Astrocyte (in vitro differentiated cells and primary cell): Measurements from ENCODE around the gene PLCB4. TPM values are rescaled to one million over a fixed set of nuclear protein-coding genes. Genes with fewer than 3 reads are reported as not detected.

ENCODE experiments used
- DNase-seq: peaks from one replicate; pipeline ENCODE4 v3.0.0-alpha.2; 2010; ENCODE audit warnings: low read depth
- FAIRE-seq: peaks from 2 replicates; lab custom pipeline; 2011; peaks lifted over from hg19 to GRCh38; lab: Jason Lieb, UNC
- H2AFZ ChIP-seq: 2 replicates; pipeline ENCODE4 v1.6.0; 2012; ENCODE audit warnings: low read depth, low read length, inconsistent platforms
- H3K27ac ChIP-seq: 2 replicates; pipeline ENCODE4 v1.5.1; 2011; ENCODE audit warnings: low read depth, low read length, inconsistent platforms
- H3K27me3 ChIP-seq: 2 replicates; pipeline ENCODE4 v1.6.0; 2011; ENCODE audit warnings: low read length, inconsistent platforms; ENCODE audit not compliant: insufficient read depth
- H3K36me3 ChIP-seq: 2 replicates; pipeline ENCODE4 v1.5.1; 2011; ENCODE audit warnings: low read length, inconsistent platforms; ENCODE audit not compliant: insufficient read depth
- H3K4me1 ChIP-seq: 2 replicates; pipeline ENCODE4 v1.5.1; 2011; ENCODE audit warnings: low read length, inconsistent platforms; ENCODE audit not compliant: insufficient read depth
- H3K4me2 ChIP-seq: 2 replicates; pipeline ENCODE4 v1.6.0; 2012; ENCODE audit warnings: low read length, inconsistent platforms
- H3K4me3 ChIP-seq: 2 replicates; pipeline ENCODE4 v1.5.1; 2011; ENCODE audit warnings: low read depth, mild to moderate bottlenecking, low read length, inconsistent platforms; ENCODE audit not compliant: insufficient read depth
- H3K79me2 ChIP-seq: 2 replicates; pipeline ENCODE4 v1.6.0; 2012; ENCODE audit warnings: mild to moderate bottlenecking, low read length, inconsistent platforms; ENCODE audit not compliant: insufficient read depth
- H3K9ac ChIP-seq: 2 replicates; pipeline ENCODE4 v1.6.0; 2012; ENCODE audit warnings: mild to moderate bottlenecking, low read length, inconsistent platforms
- H3K9me3 ChIP-seq: 2 replicates; pipeline ENCODE4 v1.5.1; 2012; ENCODE audit warnings: low read depth, mild to moderate bottlenecking, low read length, inconsistent platforms; ENCODE audit not compliant: insufficient read depth
- H4K20me1 ChIP-seq: 2 replicates; pipeline ENCODE4 v1.6.0; 2012; ENCODE audit warnings: low read length, inconsistent platforms; ENCODE audit not compliant: insufficient read depth
- H3K27ac Mint-ChIP-seq: one replicate; pipeline ENCODE4 v1.8.0; 2021; ENCODE audit warnings: mild to moderate bottlenecking, mixed read lengths; ENCODE audit not compliant: unreplicated experiment
- H3K27me3 Mint-ChIP-seq: one replicate; pipeline ENCODE4 v1.8.0; 2021; ENCODE audit warnings: low read depth, mixed read lengths; ENCODE audit not compliant: unreplicated experiment
- H3K36me3 Mint-ChIP-seq: one replicate; pipeline ENCODE4 v1.8.0; 2021; ENCODE audit warnings: low read depth, mixed read lengths; ENCODE audit not compliant: unreplicated experiment
- H3K4me1 Mint-ChIP-seq: one replicate; pipeline ENCODE4 v1.8.0; 2021; ENCODE audit warnings: low read depth, mixed read lengths; ENCODE audit not compliant: unreplicated experiment
- H3K4me3 Mint-ChIP-seq: one replicate; pipeline ENCODE4 v1.8.0; 2021; ENCODE audit warnings: mild to moderate bottlenecking, moderate library complexity, mixed read lengths; ENCODE audit not compliant: unreplicated experiment
- H3K9me3 Mint-ChIP-seq: one replicate; pipeline ENCODE4 v1.8.0; 2021; ENCODE audit warnings: mild to moderate bottlenecking, mixed read lengths; ENCODE audit not compliant: unreplicated experiment
- EZH2 ChIP-seq: IDR thresholded peaks from 2 replicates; pipeline ENCODE4 v1.6.1; 2012; ENCODE audit warnings: mild to moderate bottlenecking, low read length, inconsistent platforms; ENCODE audit not compliant: insufficient read depth
- total RNA-seq: library from RNA; stranded (reverse); gene quantifications from 2 replicates; pipeline ENCODE4 v1.2.1, GENCODE V29; 2021
- TF ChIP-seq, protein P1 (sequence below): IDR thresholded peaks from 2 replicates; pipeline ENCODE4 v1.5.1; 2011; ENCODE audit warnings: low read depth, mild to moderate bottlenecking, inconsistent platforms, low read length, moderate library complexity; ENCODE audit not compliant: insufficient read depth

PLCB4 gene
- total RNA-seq, 1 donor from 2014 or later: 58.2 TPM

GRCh38 chr20:9100691-9101090, 31.8 kb downstream of the PLCB4 start:
- H3K4me1 ChIP-seq: no peaks in the 10 kb centered on the region
- H3K27ac ChIP-seq: no peak overlapping the region
- FAIRE-seq (no peak), DNase-seq (no peak)
- no peak overlapping the region for H2AFZ ChIP-seq
- H3K4me3 ChIP-seq: no peak overlapping the region
- H3K79me2 ChIP-seq: no peaks in the 10 kb centered on the region
- no peak overlapping the region for H3K9ac ChIP-seq
- no peaks in the 10 kb centered on the region for H3K9me3 ChIP-seq
- no peak for TF ChIP-seq EZH2
- TF ChIP-seq, protein P1, sequence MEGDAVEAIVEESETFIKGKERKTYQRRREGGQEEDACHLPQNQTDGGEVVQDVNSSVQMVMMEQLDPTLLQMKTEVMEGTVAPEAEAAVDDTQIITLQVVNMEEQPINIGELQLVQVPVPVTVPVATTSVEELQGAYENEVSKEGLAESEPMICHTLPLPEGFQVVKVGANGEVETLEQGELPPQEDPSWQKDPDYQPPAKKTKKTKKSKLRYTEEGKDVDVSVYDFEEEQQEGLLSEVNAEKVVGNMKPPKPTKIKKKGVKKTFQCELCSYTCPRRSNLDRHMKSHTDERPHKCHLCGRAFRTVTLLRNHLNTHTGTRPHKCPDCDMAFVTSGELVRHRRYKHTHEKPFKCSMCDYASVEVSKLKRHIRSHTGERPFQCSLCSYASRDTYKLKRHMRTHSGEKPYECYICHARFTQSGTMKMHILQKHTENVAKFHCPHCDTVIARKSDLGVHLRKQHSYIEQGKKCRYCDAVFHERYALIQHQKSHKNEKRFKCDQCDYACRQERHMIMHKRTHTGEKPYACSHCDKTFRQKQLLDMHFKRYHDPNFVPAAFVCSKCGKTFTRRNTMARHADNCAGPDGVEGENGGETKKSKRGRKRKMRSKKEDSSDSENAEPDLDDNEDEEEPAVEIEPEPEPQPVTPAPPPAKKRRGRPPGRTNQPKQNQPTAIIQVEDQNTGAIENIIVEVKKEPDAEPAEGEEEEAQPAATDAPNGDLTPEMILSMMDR: no peak
- H3K27ac Mint-ChIP-seq: no peak overlapping the region
- H3K36me3 Mint-ChIP-seq: peaks cover 7% of the 10 kb centered on the region
- H3K4me2 ChIP-seq: no peak overlapping the region
- no peaks in the 10 kb centered on the region for H3K27me3 Mint-ChIP-seq
- no peaks in the 10 kb centered on the region for H4K20me1 ChIP-seq
- no peak overlapping the region for H3K4me3 Mint-ChIP-seq
- H3K9me3 Mint-ChIP-seq: no peaks in the 10 kb centered on the region
- no peaks in the 10 kb centered on the region for H3K36me3 ChIP-seq
- H3K27me3 ChIP-seq: no peaks in the 10 kb centered on the region
- H3K4me1 Mint-ChIP-seq: peaks cover 9% of the 10 kb centered on the region

GRCh38 chr20:9102456-9102855, 33.6 kb downstream of the PLCB4 start:
- peaks cover 7% of the 10 kb centered on the region for H3K36me3 Mint-ChIP-seq
- Histone ChIP-seq H3K4me3 (no peak overlapping the region), H4K20me1 (no peaks in the 10 kb centered on the region), H3K9ac (no peak overlapping the region), H3K4me1 (no peaks in the 10 kb centered on the region), H3K36me3 (no peaks in the 10 kb centered on the region), H3K79me2 (no peaks in the 10 kb centered on the region), H3K9me3 (no peaks in the 10 kb centered on the region), H3K4me2 (no peak overlapping the region), H3K27ac (no peak overlapping the region), H3K27me3 (no peaks in the 10 kb centered on the region), H2AFZ (no peak overlapping the region)
- no peak for TF ChIP-seq EZH2
- TF ChIP-seq, protein P1: no peak
- no peaks in the 10 kb centered on the region for H3K27me3 Mint-ChIP-seq
- DNase-seq (no peak), FAIRE-seq (no peak)
- H3K4me3 Mint-ChIP-seq: no peak overlapping the region
- no peak overlapping the region for H3K27ac Mint-ChIP-seq
- peaks cover 2% of the 10 kb centered on the region for H3K4me1 Mint-ChIP-seq
- H3K9me3 Mint-ChIP-seq: no peaks in the 10 kb centered on the region

GRCh38 chr20:9103955-9104354, 35.1 kb downstream of the PLCB4 start:
- H3K36me3 ChIP-seq: no peaks in the 10 kb centered on the region
- no peak overlapping the region for H3K9ac ChIP-seq
- TF ChIP-seq EZH2: no peak
- no peak overlapping the region for H3K27ac ChIP-seq
- DNase-seq: no peak
- Mint-ChIP-seq H3K4me3 (no peak overlapping the region), H3K27me3 (no peaks in the 10 kb centered on the region), H3K36me3 (peaks cover 7% of the 10 kb centered on the region), H3K27ac (no peak overlapping the region), H3K4me1 (no peaks in the 10 kb centered on the region), H3K9me3 (no peaks in the 10 kb centered on the region)
- no peaks in the 10 kb centered on the region for H3K79me2 ChIP-seq
- FAIRE-seq: no peak
- no peak overlapping the region for H3K4me2 ChIP-seq
- H3K9me3 ChIP-seq: no peaks in the 10 kb centered on the region
- H4K20me1 ChIP-seq: no peaks in the 10 kb centered on the region
- no peak overlapping the region for H2AFZ ChIP-seq
- no peaks in the 10 kb centered on the region for H3K4me1 ChIP-seq
- H3K4me3 ChIP-seq: no peak overlapping the region
- H3K27me3 ChIP-seq: no peaks in the 10 kb centered on the region
